Right lobe of liver (tissue), 4 donors: ENCODE results near the gene TRAIP.

Experiments used
- POLR2A ChIP-seq: fragments of 450-650 bp; IDR thresholded peaks from one replicate; pipeline ENCODE4 v1.6.1; 2017; ENCODE audit warnings: antibody characterized with exemption, mild to moderate bottlenecking
- TF ChIP-seq, protein P1 (sequence below), 4 donors: fragments of 200-600 bp in 3 of 4; fragments of 450-650 bp in 1 of 4; IDR thresholded peaks; one replicate each; pipeline versions ENCODE4 v1.5.1 to v1.8.0; 2016 to 2022; ENCODE audit warnings: antibody characterized with exemption in 4 of 4, mild to moderate bottlenecking in 2 of 4
- donor health status: DM: no; HTN: no; CAD: no.
- donor health status: DM: no; HTN: no; CAD: no.
- donor health status: DM: no; HTN: yes; CAD: no.

- TF ChIP-seq, protein P1, sequence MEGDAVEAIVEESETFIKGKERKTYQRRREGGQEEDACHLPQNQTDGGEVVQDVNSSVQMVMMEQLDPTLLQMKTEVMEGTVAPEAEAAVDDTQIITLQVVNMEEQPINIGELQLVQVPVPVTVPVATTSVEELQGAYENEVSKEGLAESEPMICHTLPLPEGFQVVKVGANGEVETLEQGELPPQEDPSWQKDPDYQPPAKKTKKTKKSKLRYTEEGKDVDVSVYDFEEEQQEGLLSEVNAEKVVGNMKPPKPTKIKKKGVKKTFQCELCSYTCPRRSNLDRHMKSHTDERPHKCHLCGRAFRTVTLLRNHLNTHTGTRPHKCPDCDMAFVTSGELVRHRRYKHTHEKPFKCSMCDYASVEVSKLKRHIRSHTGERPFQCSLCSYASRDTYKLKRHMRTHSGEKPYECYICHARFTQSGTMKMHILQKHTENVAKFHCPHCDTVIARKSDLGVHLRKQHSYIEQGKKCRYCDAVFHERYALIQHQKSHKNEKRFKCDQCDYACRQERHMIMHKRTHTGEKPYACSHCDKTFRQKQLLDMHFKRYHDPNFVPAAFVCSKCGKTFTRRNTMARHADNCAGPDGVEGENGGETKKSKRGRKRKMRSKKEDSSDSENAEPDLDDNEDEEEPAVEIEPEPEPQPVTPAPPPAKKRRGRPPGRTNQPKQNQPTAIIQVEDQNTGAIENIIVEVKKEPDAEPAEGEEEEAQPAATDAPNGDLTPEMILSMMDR (IDR thresholded peaks at IDR 0.05) = no peak
- TF ChIP-seq POLR2A = no peak
Measured at GRCh38 chr3:49889296-49889695, 32.9 kb upstream of the TRAIP start.
